Liver (tissue), 3 donors: ENCODE data around the gene PPID.

Source experiments
- JUND ChIP-seq, 2 donors: IDR thresholded peaks; 2 replicates each; pipeline ENCODE4 v1.6.1; 2016; ENCODE audit warnings: antibody characterized with exemption in 2 of 2
- RAD21 ChIP-seq, 2 donors: IDR thresholded peaks; 2 replicates each; pipeline ENCODE4 v1.6.1; 2016; ENCODE audit warnings: antibody characterized with exemption in 2 of 2, mild to moderate bottlenecking in 2 of 2
- TAF1 ChIP-seq: conservative IDR thresholded peaks from 2 replicates; pipeline ENCODE4 v1.6.1; 2016; ENCODE audit warnings: antibody characterized with exemption, mild to moderate bottlenecking
- YY1 ChIP-seq: IDR thresholded peaks from 2 replicates; pipeline ENCODE4 v1.6.1; 2016; ENCODE audit warnings: antibody characterized with exemption, mild to moderate bottlenecking
- TF ChIP-seq, protein P1 (sequence below): IDR thresholded peaks from 2 replicates; pipeline ENCODE4 v1.6.1; 2016; ENCODE audit warnings: antibody characterized with exemption, mild to moderate bottlenecking
- TF ChIP-seq, protein P2 (sequence below): fragments of 150-350 bp; IDR thresholded peaks from 2 replicates; pipeline ENCODE4 v1.5.1; 2017; ENCODE audit warnings: improper control_type of control experiment, low read depth, low read length; ENCODE audit not compliant: missing input control
- TF ChIP-seq, protein P3 (sequence below): IDR thresholded peaks from 2 replicates; pipeline ENCODE4 v1.6.1; 2016; ENCODE audit warnings: antibody characterized with exemption
- TF ChIP-seq, protein P4 (sequence below): IDR thresholded peaks from 2 replicates; pipeline ENCODE4 v1.6.1; 2016; ENCODE audit warnings: antibody characterized with exemption
- donor health status: healthy.
- donor health status: healthy.

DNA sequence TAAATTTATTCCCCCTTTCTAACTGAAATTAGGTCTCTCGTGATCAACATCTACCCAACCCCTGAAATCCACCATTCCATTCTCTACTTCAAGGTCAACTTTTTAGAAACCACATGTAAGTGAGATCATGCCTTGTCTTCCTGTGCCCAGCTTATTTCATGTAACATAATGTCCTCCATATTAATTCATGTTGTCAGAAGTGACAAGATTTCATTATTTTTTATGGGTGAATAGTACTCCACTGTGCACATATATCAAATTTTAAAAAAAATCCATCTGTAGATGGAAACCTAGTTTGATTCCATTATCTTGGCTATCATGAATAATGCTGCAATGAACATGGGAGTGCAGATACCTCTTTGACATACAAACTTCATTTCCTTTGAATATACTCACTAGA lies 1.5 kb downstream of the PPID start:
- TF ChIP-seq, protein P1, sequence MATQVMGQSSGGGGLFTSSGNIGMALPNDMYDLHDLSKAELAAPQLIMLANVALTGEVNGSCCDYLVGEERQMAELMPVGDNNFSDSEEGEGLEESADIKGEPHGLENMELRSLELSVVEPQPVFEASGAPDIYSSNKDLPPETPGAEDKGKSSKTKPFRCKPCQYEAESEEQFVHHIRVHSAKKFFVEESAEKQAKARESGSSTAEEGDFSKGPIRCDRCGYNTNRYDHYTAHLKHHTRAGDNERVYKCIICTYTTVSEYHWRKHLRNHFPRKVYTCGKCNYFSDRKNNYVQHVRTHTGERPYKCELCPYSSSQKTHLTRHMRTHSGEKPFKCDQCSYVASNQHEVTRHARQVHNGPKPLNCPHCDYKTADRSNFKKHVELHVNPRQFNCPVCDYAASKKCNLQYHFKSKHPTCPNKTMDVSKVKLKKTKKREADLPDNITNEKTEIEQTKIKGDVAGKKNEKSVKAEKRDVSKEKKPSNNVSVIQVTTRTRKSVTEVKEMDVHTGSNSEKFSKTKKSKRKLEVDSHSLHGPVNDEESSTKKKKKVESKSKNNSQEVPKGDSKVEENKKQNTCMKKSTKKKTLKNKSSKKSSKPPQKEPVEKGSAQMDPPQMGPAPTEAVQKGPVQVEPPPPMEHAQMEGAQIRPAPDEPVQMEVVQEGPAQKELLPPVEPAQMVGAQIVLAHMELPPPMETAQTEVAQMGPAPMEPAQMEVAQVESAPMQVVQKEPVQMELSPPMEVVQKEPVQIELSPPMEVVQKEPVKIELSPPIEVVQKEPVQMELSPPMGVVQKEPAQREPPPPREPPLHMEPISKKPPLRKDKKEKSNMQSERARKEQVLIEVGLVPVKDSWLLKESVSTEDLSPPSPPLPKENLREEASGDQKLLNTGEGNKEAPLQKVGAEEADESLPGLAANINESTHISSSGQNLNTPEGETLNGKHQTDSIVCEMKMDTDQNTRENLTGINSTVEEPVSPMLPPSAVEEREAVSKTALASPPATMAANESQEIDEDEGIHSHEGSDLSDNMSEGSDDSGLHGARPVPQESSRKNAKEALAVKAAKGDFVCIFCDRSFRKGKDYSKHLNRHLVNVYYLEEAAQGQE, result no peak
- TF ChIP-seq, protein P2, sequence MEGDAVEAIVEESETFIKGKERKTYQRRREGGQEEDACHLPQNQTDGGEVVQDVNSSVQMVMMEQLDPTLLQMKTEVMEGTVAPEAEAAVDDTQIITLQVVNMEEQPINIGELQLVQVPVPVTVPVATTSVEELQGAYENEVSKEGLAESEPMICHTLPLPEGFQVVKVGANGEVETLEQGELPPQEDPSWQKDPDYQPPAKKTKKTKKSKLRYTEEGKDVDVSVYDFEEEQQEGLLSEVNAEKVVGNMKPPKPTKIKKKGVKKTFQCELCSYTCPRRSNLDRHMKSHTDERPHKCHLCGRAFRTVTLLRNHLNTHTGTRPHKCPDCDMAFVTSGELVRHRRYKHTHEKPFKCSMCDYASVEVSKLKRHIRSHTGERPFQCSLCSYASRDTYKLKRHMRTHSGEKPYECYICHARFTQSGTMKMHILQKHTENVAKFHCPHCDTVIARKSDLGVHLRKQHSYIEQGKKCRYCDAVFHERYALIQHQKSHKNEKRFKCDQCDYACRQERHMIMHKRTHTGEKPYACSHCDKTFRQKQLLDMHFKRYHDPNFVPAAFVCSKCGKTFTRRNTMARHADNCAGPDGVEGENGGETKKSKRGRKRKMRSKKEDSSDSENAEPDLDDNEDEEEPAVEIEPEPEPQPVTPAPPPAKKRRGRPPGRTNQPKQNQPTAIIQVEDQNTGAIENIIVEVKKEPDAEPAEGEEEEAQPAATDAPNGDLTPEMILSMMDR, result no peak
- no peak for TF ChIP-seq TAF1
- TF ChIP-seq, protein P3, sequence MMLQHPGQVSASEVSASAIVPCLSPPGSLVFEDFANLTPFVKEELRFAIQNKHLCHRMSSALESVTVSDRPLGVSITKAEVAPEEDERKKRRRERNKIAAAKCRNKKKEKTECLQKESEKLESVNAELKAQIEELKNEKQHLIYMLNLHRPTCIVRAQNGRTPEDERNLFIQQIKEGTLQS, result no peak
- TF ChIP-seq RAD21 (IDR thresholded peaks at IDR 0.05), result no peak
- TF ChIP-seq JUND (IDR thresholded peaks at IDR 0.05), result no peak
- TF ChIP-seq, protein P4, sequence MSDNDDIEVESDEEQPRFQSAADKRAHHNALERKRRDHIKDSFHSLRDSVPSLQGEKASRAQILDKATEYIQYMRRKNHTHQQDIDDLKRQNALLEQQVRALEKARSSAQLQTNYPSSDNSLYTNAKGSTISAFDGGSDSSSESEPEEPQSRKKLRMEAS, result no peak
- TF ChIP-seq YY1, result no peak
